IMR-90 (cell line): ENCODE results near the gene HGFAC. TPM values are rescaled to one million over a fixed set of nuclear protein-coding genes. Genes with fewer than 3 reads are reported as not detected.

Source experiments
- ATAC-seq: fragments of 200-7000 bp; cut with Tn5 transposase; 2 replicates; pipeline ENCODE4 v1.9.1; 2020; ENCODE audit warnings: low read depth, mild to moderate bottlenecking, moderate library complexity
- BruUV-seq: library from RNA; stranded (reverse); fragments of 400-500 nt; replicated peaks from 2 replicates; lab custom pipeline; 2021; lab: Mats Ljungman, UMichigan
- CTCF ChIA-PET: fragments of 300-600 bp; formaldehyde crosslinking; extraction: SDS; loops from one replicate; lab custom pipeline; 2021; ENCODE audit warnings: antibody characterized with exemption; lab: Yijun Ruan, JAX
- POLR2A ChIA-PET: fragments of 300-600 bp; sonication (Branson Sonifier 250); formaldehyde crosslinking; loops from one replicate; lab custom pipeline; 2022; ENCODE audit warnings: antibody characterized with exemption; ENCODE audit not compliant: unreplicated experiment; lab: Charles Lee
- DNase-seq: peaks from one replicate; pipeline ENCODE4 v3.0.0; 2013
- H2AFZ ChIP-seq: replicated peaks from 2 replicates; pipeline ENCODE3; 2013; ENCODE audit warnings: low read length, mild to moderate bottlenecking; ENCODE audit not compliant: poor library complexity
- H2AK5ac ChIP-seq: 2 replicates; pipeline ENCODE4 v1.6.1; 2013; ENCODE audit warnings: low read depth, low read length, inconsistent platforms
- H2AK9ac ChIP-seq: replicated peaks from 2 replicates; pipeline ENCODE3; 2013; ENCODE audit warnings: mild to moderate bottlenecking, low read depth, low read length, moderate library complexity; ENCODE audit not compliant: poor library complexity
- H2BK120ac ChIP-seq: 2 replicates; pipeline ENCODE4 v1.6.1; 2013; ENCODE audit warnings: low read depth, low read length, inconsistent platforms
- H2BK15ac ChIP-seq: 3 replicates; pipeline ENCODE4 v1.6.1; 2013; ENCODE audit warnings: low read depth, low read length, inconsistent platforms
- H2BK20ac ChIP-seq: 2 replicates; pipeline ENCODE4 v1.6.1; 2013; ENCODE audit warnings: low read depth, mild to moderate bottlenecking, inconsistent platforms, low read length, moderate library complexity
- H2BK5ac ChIP-seq: 2 replicates; pipeline ENCODE4 v1.6.1; 2013; ENCODE audit warnings: mild to moderate bottlenecking, low read depth, low read length, inconsistent platforms; ENCODE audit not compliant: poor library complexity, severe bottlenecking
- H3K14ac ChIP-seq: replicated peaks from 2 replicates; pipeline ENCODE4 v1.6.1; 2013; ENCODE audit warnings: low read depth, low read length, inconsistent platforms
- H3K18ac ChIP-seq: 2 replicates; pipeline ENCODE4 v1.6.1; 2013; ENCODE audit warnings: low read depth, low read length, control low read depth
- H3K23ac ChIP-seq: 2 replicates; pipeline ENCODE4 v1.6.1; 2013; ENCODE audit warnings: low read depth, low read length, inconsistent platforms
- H3K27ac ChIP-seq: 2 replicates; pipeline ENCODE4 v1.5.1; 2013; ENCODE audit warnings: mild to moderate bottlenecking, control low read depth, low read length; ENCODE audit not compliant: insufficient read depth
- H3K27me3 ChIP-seq: 2 replicates; pipeline ENCODE4 v1.6.1; 2013; ENCODE audit warnings: low read length; ENCODE audit not compliant: control insufficient read depth, insufficient read depth
- H3K36me3 ChIP-seq: 2 replicates; pipeline ENCODE4 v1.6.1; 2013; ENCODE audit warnings: low read length, mixed read lengths; ENCODE audit not compliant: control insufficient read depth, insufficient read depth
- H3K4ac ChIP-seq: 2 replicates; pipeline ENCODE4 v1.6.1; 2013; ENCODE audit warnings: low read depth, low read length, inconsistent platforms
- H3K4me1 ChIP-seq: 2 replicates; pipeline ENCODE4 v1.6.1; 2013; ENCODE audit warnings: low read length, mixed read lengths; ENCODE audit not compliant: control insufficient read depth, insufficient read depth
- H3K4me2 ChIP-seq: 2 replicates; pipeline ENCODE4 v1.6.1; 2013; ENCODE audit warnings: low read depth, mild to moderate bottlenecking, control low read depth, low read length, moderate library complexity
- H3K4me3 ChIP-seq: 2 replicates; pipeline ENCODE4 v1.5.1; 2013; ENCODE audit warnings: low read depth, mild to moderate bottlenecking, control low read depth, low read length, moderate library complexity; ENCODE audit not compliant: insufficient read depth
- H3K56ac ChIP-seq: 2 replicates; pipeline ENCODE4 v1.6.1; 2013; ENCODE audit warnings: low read length, inconsistent platforms; ENCODE audit not compliant: insufficient read depth; ENCODE audit errors: extremely low read depth
- H3K79me1 ChIP-seq, 2 experiments: 2 replicates each; pipeline ENCODE4 v1.6.1; 2013; ENCODE audit warnings: low read length in 2 of 2, inconsistent platforms in 1 of 2, low read depth in 1 of 2
- H3K9ac ChIP-seq: 2 replicates; pipeline ENCODE4 v1.6.1; 2013; ENCODE audit warnings: low read depth, low read length, control low read depth
- H3K9me1 ChIP-seq: 2 replicates; pipeline ENCODE4 v1.6.1; 2013; ENCODE audit warnings: low read length, inconsistent platforms; ENCODE audit not compliant: insufficient read depth
- H3K9me3 ChIP-seq: 2 replicates; pipeline ENCODE4 v1.6.1; 2013; ENCODE audit warnings: low read length; ENCODE audit not compliant: control insufficient read depth, insufficient read depth
- H4K20me1 ChIP-seq: 2 replicates; pipeline ENCODE4 v1.6.1; 2013; ENCODE audit warnings: low read length, inconsistent platforms; ENCODE audit not compliant: insufficient read depth
- H4K5ac ChIP-seq: 2 replicates; pipeline ENCODE4 v1.6.1; 2013; ENCODE audit warnings: mild to moderate bottlenecking, low read depth, low read length, control low read depth
- H4K8ac ChIP-seq, 2 experiments: 2 replicates each; pipeline ENCODE4 v1.6.1; 2013; ENCODE audit warnings: low read depth in 2 of 2, low read length in 2 of 2, control low read depth in 1 of 2, inconsistent platforms in 1 of 2
- H4K91ac ChIP-seq: 2 replicates; pipeline ENCODE4 v1.6.1; 2013; ENCODE audit warnings: low read depth, low read length, inconsistent platforms; ENCODE audit not compliant: insufficient read depth
- ELK1 ChIP-seq: fragments of 150-350 bp; IDR thresholded peaks from 2 replicates; pipeline ENCODE4 v1.6.1; 2016; ENCODE audit warnings: low read depth, mild to moderate bottlenecking, low read length, moderate library complexity, borderline replicate concordance
- RAD21 ChIP-seq: IDR thresholded peaks from 2 replicates; pipeline ENCODE4 v1.6.1; 2012; ENCODE audit warnings: low read length, improper control_type of control experiment
- SMC3 ChIP-seq: fragments of 150-350 bp; IDR thresholded peaks from 2 replicates; pipeline ENCODE4 v1.6.1; 2016; ENCODE audit warnings: low read depth, mild to moderate bottlenecking, antibody characterized with exemption, low read length, moderate library complexity
- WGBS, 2 experiments: methylation state at CpG; one replicate each; pipeline versions ENCODE4 v1.1.5 to v1.1.7; 2013; ENCODE audit warnings: missing lambda C conversion rate in 2 of 2; ENCODE audit not compliant: insufficient read length in 1 of 2; ENCODE audit errors: extremely low coverage in 2 of 2; 5-methylcytosine and 5-hydroxymethylcytosine counted together
- dilution Hi-C: fragments of 300-500 bp; cut with HindIII; formaldehyde crosslinking; loops from one replicate; pipeline ENCODE4 v1.14.3; 2018; ENCODE audit warnings: low sequenced_read_pairs; ENCODE audit not compliant: unreplicated experiment
- in situ Hi-C: fragments of 300-500 bp; cut with MboI; formaldehyde crosslinking; loops from 3 replicates; pipeline ENCODE4 v1.14.3; 2019; ENCODE audit warnings: low sequenced_read_pairs, inconsistent platforms, mixed read lengths
- intact Hi-C: fragments of 100-400 bp; cut with micrococcal nuclease; formaldehyde crosslinking; loops from 2 replicates; pipeline ENCODE4 v1.10.0; 2022
- polyA plus RNA-seq, 3 experiments: library from polyadenylated mRNA; depleted of rRNA; stranded (reverse); fragments of >200 nt; gene quantifications; 2 replicates each; pipeline ENCODE4 v1.2.3, GENCODE V29; 2012; ENCODE audit warnings: low replicate concordance in 1 of 3
- total RNA-seq: library from RNA; depleted of rRNA; stranded (reverse); fragments of >200 nt; gene quantifications from 2 replicates; pipeline ENCODE4 v1.2.3, GENCODE V29; 2012

The HGFAC gene
- total and polyA plus RNA-seq, 2 of the 4 experiments (the other 2 are of a cell fraction) = 0.05 TPM; not detected in 1

- Histone ChIP-seq H3K56ac (no peak overlapping the region), H3K23ac (no peak overlapping the region), H2AK9ac (peak overlapping the region; percentile 5), H4K5ac (no peak overlapping the region), H3K14ac (no peak overlapping the region), H4K8ac (no peak overlapping the region), H3K4me1 (peaks cover 11% of the 10 kb centered on the region), H2BK20ac (0 out of 2 replicates have a peak overlapping the region, but pooled peaks have one; percentile 45), H3K4me2 (no peak overlapping the region), H2BK15ac (no peak overlapping the region), H2AK5ac (no peak overlapping the region), H3K9me1 (0 out of 2 replicates have a peak, but pooled peaks cover 3% of the 10 kb centered on the region), H3K27me3 (no peaks in the 10 kb centered on the region), H4K20me1 (no peaks in the 10 kb centered on the region; the same call in 1 of the 2 replicates), H3K4ac (no peak overlapping the region), H3K36me3 (peaks cover 9% of the 10 kb centered on the region), H3K27ac (no peak overlapping the region), H3K18ac (no peak overlapping the region), H3K9me3 (no peaks in the 10 kb centered on the region), H3K9ac (no peak overlapping the region), H2AFZ (no peak overlapping the region), H3K79me1 (no peaks in the 10 kb centered on the region), H3K4me3 (no peak overlapping the region), H2BK120ac (no peak overlapping the region), H2BK5ac (no peak overlapping the region), H4K91ac (no peak overlapping the region)
- POLR2A ChIA-PET = no interaction called here
- no TSS peak for BruUV-seq
- intact Hi-C loops = loop anchor here (5.0 kb wide), 1 partner anchor 143 kb away; the partner anchor contains the start of gene RGS12
- WGBS, 2 experiments = 70% methylated on average over 8 of the region's 16 CpGs; no CpG with 5 or more reads in 1 of the 2 experiments
- DNase-seq (no peak), ATAC-seq (no peak)
- dilution Hi-C loops = no loop called here
- in situ Hi-C loops = no loop called here
- CTCF ChIA-PET = interaction anchor here (0.9 kb wide), 1 partner anchor 89 kb away, joined by 3 read pairs; no protein-coding TSS in a partner anchor
- 0 out of 2 replicates have a peak, but pooled peaks have one; percentile 7 for TF ChIP-seq RAD21
- TF ChIP-seq SMC3 = 0 out of 2 replicates have a peak, but pooled peaks have one; percentile 11
- TF ChIP-seq ELK1 = no peak
Measured at GRCh38 chr4:3434881-3435685, 6.7 kb upstream of the HGFAC start.
